Rectal smooth muscle tissue (tissue), 1 donor: ENCODE data around the gene MOB1B.
"Not testable (repeated sequence)": the region's sequence is repeated elsewhere in the genome, so short reads cannot be mapped to it uniquely, and the experiment has no call there.

Experiments used
- H3K27ac ChIP-seq: one replicate; pipeline ENCODE4 v1.7.0; 2013; ENCODE audit warnings: low read depth, low read length, inconsistent platforms
- H3K27me3 ChIP-seq: one replicate; pipeline ENCODE4 v1.7.0; 2013; ENCODE audit warnings: low read length; ENCODE audit not compliant: control insufficient read depth, insufficient read depth
- H3K36me3 ChIP-seq: one replicate; pipeline ENCODE4 v1.7.0; 2013; ENCODE audit warnings: low read length; ENCODE audit not compliant: control insufficient read depth, insufficient read depth
- H3K4me1 ChIP-seq: one replicate; pipeline ENCODE4 v1.7.0; 2013; ENCODE audit warnings: low read length; ENCODE audit not compliant: control insufficient read depth, insufficient read depth
- H3K4me3 ChIP-seq: one replicate; pipeline ENCODE4 v1.7.0; 2013; ENCODE audit warnings: low read length
- H3K9ac ChIP-seq: one replicate; pipeline ENCODE4 v1.7.0; 2013; ENCODE audit warnings: low read length

MOB1B gene

DNA sequence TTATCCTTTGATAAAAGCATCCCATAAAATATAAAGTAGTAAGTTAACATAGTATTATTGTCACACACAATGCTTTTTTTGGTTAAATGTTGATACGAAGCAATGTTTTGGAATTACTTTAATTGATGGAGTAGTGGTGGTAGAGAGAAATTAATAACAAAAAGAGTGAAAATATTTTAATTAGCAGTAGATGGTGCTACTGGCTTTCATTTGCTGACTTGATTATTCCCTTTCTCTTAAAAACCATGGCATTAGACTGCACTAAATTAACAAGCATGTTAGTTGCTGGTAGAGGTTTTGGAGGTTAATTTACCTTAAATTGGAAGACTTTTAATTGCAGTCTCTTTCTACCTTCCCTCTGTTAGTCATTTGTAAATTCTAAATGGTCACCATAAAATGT, 82.4 kb downstream of the MOB1B start:
- Histone ChIP-seq H3K27me3 (no peaks in the 10 kb centered on the region), H3K27ac (no peak overlapping the region), H3K4me3 (no peak overlapping the region), H3K4me1 (no peaks in the 10 kb centered on the region), H3K36me3 (peaks cover 3% of the 10 kb centered on the region), H3K9ac (no peak overlapping the region)

DNA sequence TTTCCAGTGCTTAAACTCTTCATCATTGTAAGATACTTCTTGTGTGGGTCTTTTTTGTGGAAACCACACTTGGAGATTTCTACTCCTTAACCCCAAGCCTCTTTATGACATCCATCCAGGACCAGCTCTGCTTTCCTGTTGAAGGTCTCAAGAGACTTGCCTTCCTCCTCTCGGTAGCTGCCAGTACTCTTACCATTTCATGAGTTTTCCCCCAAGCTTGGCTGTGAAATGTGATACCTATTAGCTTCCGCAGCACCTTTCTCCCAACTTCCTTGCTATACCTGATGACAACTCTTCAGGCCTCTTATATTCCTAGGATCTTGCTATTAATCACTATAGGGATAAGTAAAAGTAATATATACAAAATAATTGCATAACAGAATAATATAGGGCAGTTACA, 89.4 kb downstream of the MOB1B start:
- H3K4me1 ChIP-seq, result peaks cover 7% of the 10 kb centered on the region

DNA sequence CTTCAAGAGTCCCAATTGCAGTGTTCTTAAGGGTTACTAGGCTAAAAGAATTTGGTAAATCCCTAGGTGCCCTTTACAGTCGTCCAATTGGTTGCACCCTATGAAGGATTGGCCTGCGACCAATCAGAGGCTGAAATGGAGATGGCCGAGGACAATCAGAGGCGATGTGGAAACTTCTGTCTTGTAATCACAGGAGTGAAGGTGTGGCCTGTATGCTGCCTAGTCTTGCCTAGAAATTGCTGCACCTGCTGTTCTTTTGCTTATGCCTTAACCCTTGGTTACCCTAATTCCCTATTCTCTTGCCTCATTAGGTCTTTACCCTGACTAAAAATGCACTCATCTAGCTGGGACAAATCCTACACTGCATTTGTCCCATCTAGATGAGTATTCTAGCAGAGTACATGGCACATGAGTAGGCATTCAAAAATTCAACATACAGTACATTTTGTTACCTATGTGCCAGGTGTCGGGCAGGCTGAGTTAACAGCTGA, 90.3 kb downstream of the MOB1B start:
- H3K27me3 ChIP-seq, result no peaks in the 10 kb centered on the region
- H3K27ac ChIP-seq, result peak overlapping the region; percentile 92
- H3K4me3 ChIP-seq, result peak overlapping the region; percentile 83
- H3K36me3 ChIP-seq, result no peaks in the 10 kb centered on the region
- H3K4me1 ChIP-seq, result peaks cover 7% of the 10 kb centered on the region
- peak overlapping the region; percentile 63 for H3K9ac ChIP-seq

More for the DNA sequence above, 89.4 kb downstream of the MOB1B start:
- Histone ChIP-seq H3K27me3 (no peaks in the 10 kb centered on the region), H3K9ac (no peak overlapping the region), H3K4me3 (no peak overlapping the region), H3K27ac (no peak overlapping the region), H3K36me3 (no peaks in the 10 kb centered on the region)

DNA sequence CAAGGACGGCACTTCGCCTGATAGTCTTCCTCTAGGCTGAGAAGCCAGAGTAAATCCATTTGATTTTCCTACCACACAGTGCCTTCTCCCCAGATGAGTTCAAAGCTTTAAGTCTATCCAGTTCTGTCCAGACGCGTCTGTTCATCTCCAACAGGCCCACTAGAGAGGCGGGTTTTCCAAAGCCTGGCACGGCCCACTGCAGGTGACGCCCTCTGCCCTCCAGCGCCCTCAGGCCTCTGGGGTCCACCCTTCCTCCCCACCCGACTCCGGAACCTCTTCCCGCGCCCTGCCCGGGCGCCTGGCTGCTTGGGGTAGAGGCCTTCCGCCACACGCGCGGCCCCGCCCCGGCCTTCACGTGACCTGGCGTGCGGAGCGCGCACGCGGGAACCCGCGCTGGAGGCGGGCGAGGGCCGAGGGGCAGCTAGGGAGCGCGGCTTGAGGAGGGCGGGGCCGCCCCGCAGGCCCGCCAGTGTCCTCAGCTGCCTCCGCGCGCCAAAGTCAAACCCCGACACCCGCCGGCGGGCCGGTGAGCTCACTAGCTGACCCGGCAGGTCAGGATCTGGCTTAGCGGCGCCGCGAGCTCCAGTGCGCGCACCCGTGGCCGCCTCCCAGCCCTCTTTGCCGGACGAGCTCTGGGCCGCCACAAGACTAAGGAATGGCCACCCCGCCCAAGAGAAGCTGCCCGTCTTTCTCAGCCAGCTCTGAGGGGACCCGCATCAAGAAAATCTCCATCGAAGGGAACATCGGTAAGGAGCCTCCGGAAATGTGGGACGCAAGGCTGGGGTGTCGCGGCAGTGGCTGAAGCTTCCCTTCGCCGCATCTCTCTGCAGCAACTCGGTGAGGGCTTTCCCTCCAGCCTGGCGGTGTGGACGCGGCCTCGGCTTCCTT, 91.3 kb downstream of the MOB1B start, which contains the start of gene DCK:
TSS of gene DCK (plus strand) at position 469 of the 888 bp plus-strand sequence. CDS start at position 656, 187 bp downstream.
- Histone ChIP-seq H3K4me3 (peak within 1 kb of the TSS; percentile 83), H3K27ac (peak within 1 kb of the TSS; percentile 92), H3K36me3 (no peaks in the 10 kb centered on the region), H3K27me3 (no peaks in the 10 kb centered on the region), H3K9ac (peak within 1 kb of the TSS; percentile 73), H3K4me1 (peaks cover 7% of the 10 kb centered on the region)

DNA sequence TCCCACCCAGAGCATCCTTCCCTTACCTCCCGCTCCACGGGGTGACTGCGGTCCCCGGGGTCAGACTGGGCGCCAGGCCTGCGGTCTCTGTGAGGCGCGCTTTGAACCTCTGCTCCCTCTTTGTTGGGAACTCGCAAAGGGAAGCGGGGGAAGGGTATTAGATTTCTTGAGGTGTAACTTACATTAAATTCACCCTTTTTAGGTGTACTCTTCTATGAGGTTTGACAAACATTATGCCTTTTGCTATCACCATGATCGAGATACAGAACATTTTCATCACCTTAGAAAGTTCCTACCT, 91.8 kb downstream of the MOB1B start:
- Histone ChIP-seq H3K27ac (peak overlapping the region; percentile 92), H3K4me1 (peaks cover 7% of the 10 kb centered on the region), H3K36me3 (no peaks in the 10 kb centered on the region), H3K4me3 (peak overlapping the region; percentile 83), H3K9ac (peak overlapping the region; percentile 73), H3K27me3 (no peaks in the 10 kb centered on the region)

DNA sequence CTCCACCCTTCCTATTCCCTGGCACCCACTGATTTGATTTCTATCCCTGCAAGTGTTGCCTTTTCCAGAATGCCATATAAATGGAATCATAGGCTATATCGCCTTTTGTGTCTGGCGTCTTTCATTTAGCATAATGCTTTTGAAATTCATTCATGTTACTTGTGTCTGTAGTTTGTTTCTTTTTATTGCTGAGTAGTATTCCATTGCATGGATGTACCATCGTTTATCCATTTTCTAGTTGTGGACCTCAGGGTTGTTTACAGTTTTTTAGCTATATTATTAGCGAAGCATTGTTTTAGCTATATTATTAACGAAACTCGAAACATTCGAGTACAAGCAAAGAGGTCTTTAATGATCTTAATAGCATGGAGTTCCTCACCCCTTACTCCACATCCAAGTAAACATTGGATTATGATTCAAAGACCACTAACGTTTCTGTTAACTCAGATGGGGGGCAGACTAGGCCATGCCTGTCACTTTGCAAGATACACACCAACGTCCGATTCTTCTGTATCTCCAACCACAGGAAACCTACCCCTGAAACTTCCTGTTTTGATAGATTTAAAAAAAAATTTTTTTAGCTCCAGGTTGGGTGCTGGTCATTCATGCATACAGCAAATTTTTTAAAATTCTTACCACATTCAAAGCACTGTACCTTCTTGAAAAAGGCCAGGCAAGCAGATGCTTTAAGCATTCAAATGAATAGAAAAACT, 92.4 kb downstream of the MOB1B start:
- H3K27me3 ChIP-seq, result no peaks in the 10 kb centered on the region
- no peak overlapping the region for H3K9ac ChIP-seq
- peaks cover 7% of the 10 kb centered on the region for H3K4me1 ChIP-seq
- H3K27ac ChIP-seq, result no peak overlapping the region
- H3K36me3 ChIP-seq, result no peaks in the 10 kb centered on the region
- peak overlapping the region; percentile 83 for H3K4me3 ChIP-seq

DNA sequence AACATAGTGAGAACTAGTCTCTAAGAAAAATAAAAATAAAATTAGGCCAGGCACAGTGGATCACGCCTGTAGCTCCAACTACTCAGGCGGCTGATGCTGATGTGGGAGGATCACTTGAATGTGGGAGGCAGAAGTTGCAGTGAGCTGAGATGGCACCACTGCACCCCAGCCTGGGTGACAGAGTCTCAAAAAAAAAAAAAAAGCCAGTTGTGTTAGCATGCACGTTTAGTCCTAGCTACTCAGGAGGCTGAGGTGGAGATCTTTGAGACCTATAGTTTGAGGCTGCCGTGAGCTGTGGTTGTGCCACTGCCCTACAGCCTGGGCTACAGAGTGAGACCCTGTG, 93.8 kb downstream of the MOB1B start:
- no peak overlapping the region for H3K27ac ChIP-seq
- H3K36me3 ChIP-seq, result no peaks in the 10 kb centered on the region
- no peak overlapping the region for H3K9ac ChIP-seq
- peaks cover 7% of the 10 kb centered on the region for H3K4me1 ChIP-seq
- no peaks in the 10 kb centered on the region for H3K27me3 ChIP-seq
- no peak overlapping the region for H3K4me3 ChIP-seq

DNA sequence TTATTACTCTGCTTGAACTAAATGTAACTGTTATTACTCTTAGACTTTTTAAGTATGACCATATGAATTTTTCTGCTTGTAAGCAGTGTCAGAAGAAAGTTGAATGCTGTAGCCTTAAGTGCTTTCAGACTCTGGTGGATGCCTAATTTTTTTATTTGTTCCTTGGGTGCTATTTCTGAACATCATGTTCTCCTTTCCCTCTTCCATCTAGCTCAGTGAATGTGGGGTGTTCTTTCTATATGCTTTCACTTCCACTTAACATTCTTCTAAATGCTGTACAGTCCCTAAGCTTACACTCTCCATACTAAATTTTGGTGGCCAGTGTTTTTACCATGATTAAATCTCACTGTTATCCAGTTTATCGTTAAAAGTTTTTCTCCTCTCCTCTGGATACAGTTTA, 94.9 kb downstream of the MOB1B start:
- Histone ChIP-seq H3K36me3 (no peaks in the 10 kb centered on the region), H3K9ac (no peak overlapping the region), H3K4me1 (peaks cover 7% of the 10 kb centered on the region), H3K4me3 (no peak overlapping the region), H3K27me3 (no peaks in the 10 kb centered on the region), H3K27ac (no peak overlapping the region)

DNA sequence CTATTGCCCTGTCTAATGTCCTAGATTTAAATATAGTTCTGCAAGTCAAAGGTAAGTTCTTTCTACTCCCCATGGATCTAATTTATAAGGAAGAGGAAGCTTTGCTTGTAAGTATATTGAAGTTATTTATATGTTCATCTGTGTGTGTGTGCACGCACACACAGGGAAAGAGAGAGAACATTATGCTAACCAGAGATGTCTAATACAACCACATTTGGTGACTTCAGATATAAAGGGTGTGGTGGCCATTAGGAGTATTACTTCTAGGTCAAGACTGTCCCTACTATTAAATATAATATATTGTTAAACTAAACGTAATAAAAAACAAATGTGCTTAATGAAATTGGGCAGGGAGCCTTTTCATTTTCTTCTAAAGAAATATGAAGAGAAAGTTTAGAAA, 95.4 kb downstream of the MOB1B start:
- H3K9ac ChIP-seq, result no peak overlapping the region
- H3K27ac ChIP-seq, result no peak overlapping the region

DNA sequence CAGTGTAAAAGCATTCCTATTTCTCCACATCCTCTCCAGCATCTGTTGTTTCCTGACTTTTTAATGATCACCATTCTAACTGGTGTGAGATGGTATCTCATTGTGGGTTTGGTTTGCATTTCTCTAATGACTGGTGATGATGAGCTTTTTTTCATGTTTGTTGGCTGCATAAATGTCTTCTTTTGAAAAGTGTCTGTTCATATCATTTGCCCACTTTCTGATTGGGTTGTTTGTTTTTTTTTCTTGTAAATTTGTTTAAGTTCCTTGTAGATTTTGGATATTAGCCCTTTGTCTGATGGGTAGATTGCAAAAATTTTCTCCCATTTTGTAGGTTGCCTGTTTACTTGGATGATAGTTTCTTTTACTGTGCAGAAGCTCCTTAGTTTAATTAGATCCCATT, 97.5 kb downstream of the MOB1B start:
- H3K27me3 ChIP-seq, result not testable (repeated sequence)

More for the DNA sequence above, 95.4 kb downstream of the MOB1B start:
- no peaks in the 10 kb centered on the region for H3K36me3 ChIP-seq
- peaks cover 4% of the 10 kb centered on the region for H3K4me1 ChIP-seq
- H3K4me3 ChIP-seq, result no peak overlapping the region
- H3K27me3 ChIP-seq, result no peaks in the 10 kb centered on the region

DNA sequence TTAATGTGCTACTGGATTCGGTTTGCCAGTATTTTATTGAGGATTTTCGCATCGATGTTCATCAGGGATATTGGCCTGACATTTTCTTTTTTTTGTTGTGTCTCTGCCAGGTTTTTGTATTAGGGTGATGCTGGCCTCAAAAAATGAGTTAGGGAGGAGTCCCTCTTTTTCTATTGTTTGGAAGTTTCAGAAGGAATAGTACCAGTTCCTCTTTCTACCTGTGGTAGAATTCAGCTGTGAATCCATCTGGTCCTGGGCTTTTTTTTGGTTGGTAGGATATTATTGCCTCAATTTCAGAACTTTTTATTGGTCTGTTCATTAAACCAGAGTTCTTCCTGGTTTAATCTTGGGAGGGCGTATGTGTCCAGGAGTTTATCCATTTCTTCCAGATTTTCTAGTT, 99.2 kb downstream of the MOB1B start:
- not testable (repeated sequence) for H3K27ac ChIP-seq, H3K36me3 ChIP-seq, H3K9ac ChIP-seq, H3K4me3 ChIP-seq, H3K27me3 ChIP-seq, H3K4me1 ChIP-seq

More for the DNA sequence above, 97.5 kb downstream of the MOB1B start:
- H3K36me3 ChIP-seq, H3K4me3 ChIP-seq, H3K27ac ChIP-seq, H3K9ac ChIP-seq, H3K4me1 ChIP-seq: not testable (repeated sequence)

DNA sequence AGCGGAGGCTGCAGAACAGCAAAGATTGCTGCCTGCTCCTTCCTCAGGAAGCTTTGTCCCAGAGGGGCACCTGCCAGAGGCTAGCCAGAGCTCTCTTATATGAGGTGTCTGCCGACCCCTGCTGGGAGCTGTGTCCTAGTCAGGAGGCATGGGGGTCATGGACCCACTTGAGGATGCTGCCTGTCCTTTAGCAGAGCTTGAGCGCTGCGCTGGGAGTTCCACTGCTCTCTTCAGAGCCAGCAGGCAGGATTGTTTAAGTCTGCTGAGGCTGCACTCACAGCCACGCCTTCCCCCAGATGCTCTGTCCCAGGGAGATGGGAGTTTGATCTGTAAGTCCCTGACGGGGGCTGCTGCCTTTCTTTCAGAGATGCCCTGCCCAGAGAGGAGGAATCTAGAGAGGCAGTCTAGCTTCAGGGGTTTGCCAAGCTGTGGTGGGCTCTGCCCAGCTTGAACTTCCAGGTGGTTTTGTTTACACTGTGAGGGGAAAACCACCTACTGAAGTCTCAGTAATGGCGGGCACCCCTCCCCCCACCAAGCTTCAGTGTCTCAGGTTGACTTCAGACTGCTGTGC, 102.2 kb downstream of the MOB1B start:
- Histone ChIP-seq H3K9ac (no peak overlapping the region), H3K27me3 (no peaks in the 10 kb centered on the region), H3K27ac (no peak overlapping the region), H3K4me3 (no peak overlapping the region), H3K4me1 (no peaks in the 10 kb centered on the region), H3K36me3 (no peaks in the 10 kb centered on the region)
